Measurements from ENCODE around the gene SUN5.

The SUN5 gene

DNA sequence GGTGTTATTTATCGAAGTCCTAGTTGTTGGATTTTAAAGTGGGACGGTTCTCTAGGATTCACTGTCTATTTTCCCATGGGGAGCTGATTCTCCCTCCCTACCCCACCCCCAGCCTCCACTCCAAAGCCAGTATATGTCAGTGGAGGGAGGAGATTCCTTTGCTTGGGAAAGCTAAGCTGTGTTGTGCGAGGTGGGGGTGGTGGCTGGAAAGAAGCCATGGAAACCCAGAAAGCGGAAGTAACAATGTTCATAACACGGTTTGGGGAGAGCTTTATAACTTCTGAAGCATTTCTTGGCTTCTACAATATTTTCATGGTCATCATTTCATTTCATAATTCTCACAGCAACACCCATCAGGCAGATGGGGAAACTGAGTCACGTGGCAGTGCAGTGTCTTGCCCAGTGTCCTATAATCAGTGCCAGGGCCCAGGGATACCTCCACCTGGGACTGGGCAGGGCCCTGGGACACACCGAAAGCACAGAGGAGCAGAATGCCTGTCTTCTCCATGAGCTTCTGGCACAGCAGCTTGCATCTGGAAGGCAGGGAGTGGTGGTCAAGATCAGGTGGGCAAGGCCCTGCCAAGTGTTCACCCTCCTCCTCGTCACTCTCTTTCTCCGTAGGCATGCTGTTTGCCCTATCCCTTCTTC is 4.5 kb downstream of the SUN5 start:
- H3K4me1 ChIP-seq (ENCODE audit: insufficient read depth, poor library complexity, severe bottlenecking) = no peaks in the 10 kb centered on the region
- DNase-seq (ENCODE audit: low spot score) (peak; percentile 56), ATAC-seq (ENCODE audit: low read depth) (no peak)
- TF ChIP-seq, protein P1, sequence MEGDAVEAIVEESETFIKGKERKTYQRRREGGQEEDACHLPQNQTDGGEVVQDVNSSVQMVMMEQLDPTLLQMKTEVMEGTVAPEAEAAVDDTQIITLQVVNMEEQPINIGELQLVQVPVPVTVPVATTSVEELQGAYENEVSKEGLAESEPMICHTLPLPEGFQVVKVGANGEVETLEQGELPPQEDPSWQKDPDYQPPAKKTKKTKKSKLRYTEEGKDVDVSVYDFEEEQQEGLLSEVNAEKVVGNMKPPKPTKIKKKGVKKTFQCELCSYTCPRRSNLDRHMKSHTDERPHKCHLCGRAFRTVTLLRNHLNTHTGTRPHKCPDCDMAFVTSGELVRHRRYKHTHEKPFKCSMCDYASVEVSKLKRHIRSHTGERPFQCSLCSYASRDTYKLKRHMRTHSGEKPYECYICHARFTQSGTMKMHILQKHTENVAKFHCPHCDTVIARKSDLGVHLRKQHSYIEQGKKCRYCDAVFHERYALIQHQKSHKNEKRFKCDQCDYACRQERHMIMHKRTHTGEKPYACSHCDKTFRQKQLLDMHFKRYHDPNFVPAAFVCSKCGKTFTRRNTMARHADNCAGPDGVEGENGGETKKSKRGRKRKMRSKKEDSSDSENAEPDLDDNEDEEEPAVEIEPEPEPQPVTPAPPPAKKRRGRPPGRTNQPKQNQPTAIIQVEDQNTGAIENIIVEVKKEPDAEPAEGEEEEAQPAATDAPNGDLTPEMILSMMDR (IDR thresholded peaks at IDR 0.05; ENCODE audit: poor library complexity, severe bottlenecking) = no peak
- H3K9me3 ChIP-seq (ENCODE audit: severe bottlenecking) = peaks cover 2% of the 10 kb centered on the region
- no peaks in the 10 kb centered on the region for H3K27me3 ChIP-seq (ENCODE audit: insufficient read depth, poor library complexity, severe bottlenecking)
- no peak overlapping the region for H3K4me3 ChIP-seq (ENCODE audit: severe bottlenecking)
- H3K36me3 ChIP-seq (ENCODE audit: low read depth) = no peaks in the 10 kb centered on the region
- no peak overlapping the region for H3K27ac ChIP-seq (ENCODE audit: poor library complexity, severe bottlenecking)

DNA sequence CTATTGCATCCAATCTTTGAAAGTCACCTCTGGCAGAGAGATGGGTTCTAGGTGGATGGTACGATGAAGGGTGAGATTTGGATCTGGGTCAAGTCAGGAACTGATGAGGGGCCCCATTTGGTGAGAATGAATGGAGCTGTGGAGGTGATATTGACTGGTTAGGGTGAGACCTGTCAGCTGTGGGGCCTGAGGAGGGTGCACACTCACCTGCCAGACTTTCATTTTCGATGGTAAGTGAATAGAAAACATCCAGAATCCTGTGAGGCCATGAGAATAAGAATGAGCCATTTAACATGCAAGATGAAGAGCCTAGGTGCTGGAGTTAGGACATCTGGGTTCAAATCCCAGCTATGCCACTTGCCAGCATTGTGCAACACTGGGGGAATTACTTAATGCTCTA is 6.8 kb downstream of the SUN5 start:
- ATAC-seq (ENCODE audit: low read depth) = no peak
- DNase-seq (ENCODE audit: low spot score) = peak; percentile 29
- H3K27me3 ChIP-seq (ENCODE audit: insufficient read depth, poor library complexity, severe bottlenecking) = no peaks in the 10 kb centered on the region
- H3K36me3 ChIP-seq (ENCODE audit: low read depth) = no peaks in the 10 kb centered on the region
- no peak overlapping the region for H3K4me3 ChIP-seq (ENCODE audit: severe bottlenecking)
- H3K9me3 ChIP-seq (ENCODE audit: severe bottlenecking) = peaks cover 2% of the 10 kb centered on the region
- H3K27ac ChIP-seq (ENCODE audit: poor library complexity, severe bottlenecking) = no peak overlapping the region
- H3K4me1 ChIP-seq (ENCODE audit: insufficient read depth, poor library complexity, severe bottlenecking) = no peaks in the 10 kb centered on the region
- TF ChIP-seq, protein P1 (IDR thresholded peaks at IDR 0.05; ENCODE audit: poor library complexity, severe bottlenecking) = no peak

DNA sequence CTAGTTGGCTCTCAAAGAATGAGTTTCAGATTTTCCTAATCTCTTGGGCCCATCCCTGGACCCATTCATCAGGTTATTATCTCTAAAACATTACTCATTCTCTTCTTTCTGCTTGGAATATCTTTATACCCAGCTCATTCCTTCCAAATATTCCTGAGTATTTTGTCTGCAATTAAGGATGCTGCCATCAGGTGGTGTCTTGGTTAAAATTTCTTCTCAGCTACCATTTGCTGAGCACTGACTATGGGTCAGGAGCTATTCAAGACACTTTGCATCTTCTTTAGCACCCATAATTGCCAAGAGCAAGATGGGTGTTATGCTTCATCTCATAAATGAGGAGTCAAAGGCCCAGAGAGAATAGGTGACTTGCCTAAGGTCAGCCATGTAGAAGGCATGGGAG is 8.4 kb downstream of the SUN5 start:
- Histone ChIP-seq H3K4me3 (ENCODE audit: severe bottlenecking) (no peak overlapping the region), H3K27ac (ENCODE audit: poor library complexity, severe bottlenecking) (no peak overlapping the region), H3K9me3 (ENCODE audit: severe bottlenecking) (peaks cover 2% of the 10 kb centered on the region), H3K27me3 (ENCODE audit: insufficient read depth, poor library complexity, severe bottlenecking) (peaks cover 7% of the 10 kb centered on the region), H3K4me1 (ENCODE audit: insufficient read depth, poor library complexity, severe bottlenecking) (no peaks in the 10 kb centered on the region), H3K36me3 (ENCODE audit: low read depth) (no peaks in the 10 kb centered on the region)
- TF ChIP-seq, protein P1 (IDR thresholded peaks at IDR 0.05; ENCODE audit: poor library complexity, severe bottlenecking) = peak; percentile 19
- ATAC-seq (ENCODE audit: low read depth) = no peak
- no peak for DNase-seq (ENCODE audit: low spot score)

DNA sequence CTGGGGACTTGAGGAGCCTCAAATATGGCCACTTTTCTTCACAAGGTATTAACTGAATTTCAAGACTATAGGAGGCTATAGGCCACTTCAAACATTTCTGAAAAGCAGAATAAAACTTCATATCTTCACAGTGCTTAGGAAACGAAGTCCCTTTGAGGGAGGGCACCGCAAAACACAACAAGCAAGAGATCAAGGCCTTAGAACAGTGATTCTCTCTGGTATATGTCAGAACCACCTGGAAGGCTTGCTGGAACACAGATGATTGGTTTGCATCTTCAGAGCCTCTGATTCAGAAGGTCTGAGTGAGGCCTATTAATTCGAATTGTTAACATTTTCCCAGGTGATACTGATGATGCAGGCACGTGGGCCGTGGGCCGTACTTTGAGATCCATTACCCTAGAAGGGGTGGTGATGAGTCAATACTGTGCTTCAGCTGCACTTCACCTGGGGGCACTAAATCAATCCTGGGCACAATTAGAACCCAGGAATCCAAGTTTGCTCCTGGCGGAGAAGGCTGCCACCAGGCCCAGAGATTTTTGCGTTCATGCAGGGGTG is 10.7 kb downstream of the SUN5 start:
- Histone ChIP-seq H3K27me3 (ENCODE audit: insufficient read depth, poor library complexity, severe bottlenecking) (peaks cover 7% of the 10 kb centered on the region), H3K4me3 (ENCODE audit: severe bottlenecking) (no peak overlapping the region)

More for the DNA sequence above, 10.7 kb downstream of the SUN5 start:
- TF ChIP-seq, protein P1 (IDR thresholded peaks at IDR 0.05; ENCODE audit: poor library complexity, severe bottlenecking) = no peak
- Histone ChIP-seq H3K9me3 (ENCODE audit: severe bottlenecking) (peaks cover 2% of the 10 kb centered on the region), H3K4me1 (ENCODE audit: insufficient read depth, poor library complexity, severe bottlenecking) (no peaks in the 10 kb centered on the region), H3K36me3 (ENCODE audit: low read depth) (no peaks in the 10 kb centered on the region), H3K27ac (ENCODE audit: poor library complexity, severe bottlenecking) (no peak overlapping the region)
- peak; percentile 38 for DNase-seq (ENCODE audit: low spot score)
- ATAC-seq (ENCODE audit: low read depth) = no peak

Data from RWPE2 (cell line).